OCI-LY7 (cell line): ENCODE measurements around the gene HORMAD2. TPM values are rescaled to one million over a fixed set of nuclear protein-coding genes. Genes with fewer than 3 reads are reported as not detected.

Experiments used
- BruUV-seq: library from RNA; stranded (reverse); fragments of 400-500 nt; replicated peaks from 2 replicates; lab custom pipeline; 2021; lab: Mats Ljungman, UMichigan
- CTCF ChIA-PET: fragments of 300-600 bp; sonication (Branson Sonifier 250); formaldehyde crosslinking; loops from one replicate; lab custom pipeline; 2022; ENCODE audit warnings: antibody characterized with exemption; ENCODE audit not compliant: unreplicated experiment; lab: Charles Lee
- POLR2A ChIA-PET: fragments of 300-600 bp; sonication (Branson Sonifier 250); formaldehyde crosslinking; loops from one replicate; lab custom pipeline; 2022; ENCODE audit warnings: antibody characterized with exemption; lab: Charles Lee
- DNase-seq: peaks from one replicate; pipeline ENCODE4 v3.0.0-alpha.2; 2015; ENCODE audit warnings: low spot score
- H2AFZ ChIP-seq: fragments of 200-600 bp; sonication (generic), shearing (Covaris generic); 2 replicates; pipeline ENCODE4 v1.6.1; 2014; ENCODE audit warnings: mild to moderate bottlenecking, antibody characterized with exemption, low read length, moderate library complexity
- H3K27ac ChIP-seq: fragments of 200-600 bp; sonication (generic); 2 replicates; pipeline ENCODE4 v1.5.1; 2014; ENCODE audit warnings: mixed run types, low read depth, mild to moderate bottlenecking, moderate library complexity, low read length, inconsistent platforms; ENCODE audit not compliant: poor library complexity, severe bottlenecking
- H3K36me3 ChIP-seq: fragments of 200-600 bp; sonication (generic); 2 replicates; pipeline ENCODE4 v1.6.1; 2014; ENCODE audit warnings: mild to moderate bottlenecking, antibody characterized with exemption, low read length, moderate library complexity, mixed read lengths; ENCODE audit not compliant: insufficient read depth
- H3K4me1 ChIP-seq: fragments of 200-600 bp; sonication (generic); 2 replicates; pipeline ENCODE4 v1.5.1; 2014; ENCODE audit warnings: mild to moderate bottlenecking, low read length; ENCODE audit not compliant: insufficient read depth, poor library complexity, severe bottlenecking
- H3K4me2 ChIP-seq: fragments of 200-600 bp; sonication (generic); 2 replicates; pipeline ENCODE4 v1.6.1; 2014; ENCODE audit warnings: mild to moderate bottlenecking, low read length
- H3K4me3 ChIP-seq: fragments of 200-600 bp; sonication (generic); 2 replicates; pipeline ENCODE4 v1.5.1; 2014; ENCODE audit warnings: mild to moderate bottlenecking, low read depth, low read length; ENCODE audit not compliant: poor library complexity, severe bottlenecking
- H3K79me2 ChIP-seq: fragments of 200-600 bp; sonication (generic); 2 replicates; pipeline ENCODE4 v1.6.1; 2016; ENCODE audit warnings: low read depth, mild to moderate bottlenecking, low read length, moderate library complexity, mixed read lengths; ENCODE audit not compliant: insufficient read depth
- H3K9me2 ChIP-seq: fragments of 200-600 bp; sonication (generic); 2 replicates; pipeline ENCODE4 v1.6.1; 2016; ENCODE audit warnings: mild to moderate bottlenecking, low read length, mixed read lengths; ENCODE audit not compliant: insufficient read depth
- H3K9me3 ChIP-seq: fragments of 200-600 bp; sonication (generic); 2 replicates; pipeline ENCODE4 v1.6.1; 2014; ENCODE audit warnings: mild to moderate bottlenecking, mixed run types, low read length, mixed read lengths
- H4K20me1 ChIP-seq: fragments of 200-600 bp; sonication (generic); 2 replicates; pipeline ENCODE4 v1.6.1; 2014; ENCODE audit warnings: mild to moderate bottlenecking, antibody characterized with exemption, low read length, moderate library complexity, mixed read lengths; ENCODE audit not compliant: insufficient read depth
- CTCF ChIP-seq: fragments of 200-600 bp; sonication (generic); conservative IDR thresholded peaks from 2 replicates; pipeline ENCODE4 v1.5.1; 2014; ENCODE audit warnings: mild to moderate bottlenecking, antibody characterized with exemption, low read length, moderate library complexity, mixed read lengths
- EZH2phosphoT487 ChIP-seq: fragments of 200-600 bp; sonication (generic); IDR thresholded peaks from 2 replicates; pipeline ENCODE4 v1.6.1; 2018; ENCODE audit warnings: low read depth, borderline replicate concordance, mild to moderate bottlenecking, mixed run types, antibody characterized with exemption, low read length, moderate library complexity, mixed read lengths
- intact Hi-C: fragments of 100-400 bp; cut with micrococcal nuclease; formaldehyde crosslinking; loops from one replicate; pipeline ENCODE4 v1.10.0; 2022; ENCODE audit not compliant: unreplicated experiment
- total RNA-seq, 2 experiments: library from RNA; depleted of rRNA in 1 of 2; stranded (reverse); fragments of >200 nt in 1 of 2; shearing (Covaris generic) in 1 of 2; gene quantifications; 2 replicates each; pipeline ENCODE4 v1.2.3, GENCODE V29; 2014 to 2022

HORMAD2 gene
- total RNA-seq, 2 experiments from 2014 or later, result not detected

- POLR2A ChIA-PET, result interaction anchor here (0.6 to 0.8 kb wide), 3 partner anchors 144 to 278 kb away, joined by 3 read pairs; no protein-coding TSS in a partner anchor
- H4K20me1 ChIP-seq, result no peaks in the 10 kb centered on the region
- CTCF ChIA-PET, result no interaction called here
- no peak overlapping the region for H2AFZ ChIP-seq
- no peaks in the 10 kb centered on the region for H3K4me1 ChIP-seq
- TF ChIP-seq EZH2phosphoT487 (no peak), CTCF (no peak)
- no peaks in the 10 kb centered on the region for H3K9me3 ChIP-seq
- no peaks in the 10 kb centered on the region for H3K79me2 ChIP-seq
- no peak overlapping the region for H3K4me3 ChIP-seq
- no TSS peak for BruUV-seq
- no peaks in the 10 kb centered on the region for H3K36me3 ChIP-seq
- no peak overlapping the region for H3K4me2 ChIP-seq
- no peak for DNase-seq
- H3K9me2 ChIP-seq, result no peaks in the 10 kb centered on the region
- no peak overlapping the region for H3K27ac ChIP-seq
- intact Hi-C loops, result no loop called here
Measured at GRCh38 chr22:30183271-30183670, 103.0 kb downstream of the HORMAD2 start.

- DNase-seq, result no peak
- intact Hi-C loops, result no loop called here
- Histone ChIP-seq H3K4me1 (no peaks in the 10 kb centered on the region), H2AFZ (no peak overlapping the region), H3K27ac (no peak overlapping the region), H3K4me2 (no peak overlapping the region), H3K9me2 (no peaks in the 10 kb centered on the region), H3K4me3 (no peak overlapping the region), H3K36me3 (no peaks in the 10 kb centered on the region), H3K9me3 (no peaks in the 10 kb centered on the region), H3K79me2 (no peaks in the 10 kb centered on the region), H4K20me1 (no peaks in the 10 kb centered on the region)
- no peak for TF ChIP-seq CTCF
- TF ChIP-seq EZH2phosphoT487, result no peak
- BruUV-seq, result no TSS peak
- CTCF ChIA-PET, result no interaction called here
- POLR2A ChIA-PET, result interaction anchor here (0.7 kb wide), 1 partner anchor 144 kb away, joined by 3 read pairs; no protein-coding TSS in a partner anchor
Measured at GRCh38 chr22:30183861-30184278, 103.6 kb downstream of the HORMAD2 start.

- Histone ChIP-seq H2AFZ (no peak overlapping the region), H3K4me3 (no peak overlapping the region), H3K9me2 (no peaks in the 10 kb centered on the region), H3K36me3 (no peaks in the 10 kb centered on the region), H3K4me1 (no peaks in the 10 kb centered on the region), H3K9me3 (no peaks in the 10 kb centered on the region), H3K79me2 (no peaks in the 10 kb centered on the region), H4K20me1 (no peaks in the 10 kb centered on the region), H3K4me2 (no peak overlapping the region), H3K27ac (no peak overlapping the region)
- CTCF ChIA-PET, result no interaction called here
- intact Hi-C loops, result no loop called here
- DNase-seq, result no peak
- POLR2A ChIA-PET, result no interaction called here
- TF ChIP-seq CTCF (no peak), EZH2phosphoT487 (no peak)
- no TSS peak for BruUV-seq
Measured at GRCh38 chr22:30185129-30185528, 104.9 kb downstream of the HORMAD2 start.
